Stimulated activated CD4-positive, alpha-beta T cell treated with anti-CD3 and anti-CD28 coated beads, Interleukin-15, amount 100 ng/mL, for 24 hours (primary cell): ENCODE measurements around the gene RALGAPA2.

Experiments
- DNase-seq: peaks from one replicate; pipeline ENCODE4 v3.0.0-alpha.2; 2020

The RALGAPA2 gene

GRCh38 chr20:20393207-20394120 lies 319.0 kb downstream of the RALGAPA2 start:
- DNase-seq: no peak

- no peak for DNase-seq
These were observed 320.7 kb downstream of the RALGAPA2 start for GRCh38 chr20:20391766-20392165.

GRCh38 chr20:20391115-20391514 lies 321.3 kb downstream of the RALGAPA2 start:
- no peak for DNase-seq

- no peak for DNase-seq
These were observed 322.1 kb downstream of the RALGAPA2 start for GRCh38 chr20:20390393-20390792.

GRCh38 chr20:20386192-20386591 lies 326.3 kb downstream of the RALGAPA2 start:
- DNase-seq: no peak

- DNase-seq: no peak
These were observed 336.6 kb downstream of the RALGAPA2 start for GRCh38 chr20:20375862-20376261.

- peak; percentile 19 for DNase-seq
These were observed 339.3 kb downstream of the RALGAPA2 start for GRCh38 chr20:20373091-20373571.

GRCh38 chr20:20371681-20372080 lies 340.8 kb downstream of the RALGAPA2 start:
- DNase-seq: no peak

- no peak for DNase-seq
These were observed 341.4 kb downstream of the RALGAPA2 start for GRCh38 chr20:20371083-20371482.

GRCh38 chr20:20370094-20370575 lies 342.3 kb downstream of the RALGAPA2 start:
- no peak for DNase-seq

GRCh38 chr20:20369250-20370093 lies 343.0 kb downstream of the RALGAPA2 start:
- peak; percentile 52 for DNase-seq

- DNase-seq: peak; percentile 45
These were observed 343.8 kb downstream of the RALGAPA2 start for GRCh38 chr20:20368418-20369249.

GRCh38 chr20:20367575-20368417 lies 344.6 kb downstream of the RALGAPA2 start, which contains the start of gene INSM1:
Gene INSM1, plus strand, starts transcription at chr20:20368104. Its CDS starts 164 bp downstream, at chr20:20368268.
- DNase-seq: peak; percentile 69

GRCh38 chr20:20366876-20367574 lies 345.4 kb downstream of the RALGAPA2 start:
- DNase-seq: peak; percentile 29

- peak; percentile 10 for DNase-seq
These were observed 345.9 kb downstream of the RALGAPA2 start for GRCh38 chr20:20366551-20366875.

GRCh38 chr20:20365480-20366161 lies 346.8 kb downstream of the RALGAPA2 start:
- no peak for DNase-seq

- DNase-seq: peak; percentile 51
These were observed 347.6 kb downstream of the RALGAPA2 start for GRCh38 chr20:20364593-20365479.

GRCh38 chr20:20363799-20364592 lies 348.4 kb downstream of the RALGAPA2 start:
- DNase-seq: peak; percentile 30
